ENCODE measurements around the gene RPS26. TPM values are rescaled to one million over a fixed set of nuclear protein-coding genes. Genes with fewer than 3 reads are reported as not detected.

The RPS26 gene
- total RNA-seq (100 to 1,000 TPM in 1 of 5 donors, 10 to 100 TPM in 4; 30.3 to 141 (median 49.9) TPM), total RNA-seq (159 to 620 (median 240) reads per million in 29 experiments)
- total RNA-seq (2013): 2,294 TPM

GRCh38 chr12:56041552-56042429, at the start of gene RPS26:
Gene RPS26, plus strand, starts transcription at chr12:56041918. Its CDS starts 249 bp downstream, at chr12:56042167.
- ChIA-PET POLR2A (no interaction called here), CTCF (interaction anchor here in 1 of 2 donors (1.1 kb wide), 1 partner anchor 180 kb away, joined by 4 read pairs; the partner anchor contains the start of gene RNF41)
- Histone ChIP-seq H3K36me3 (ENCODE audit: control insufficient read depth in 2 of 2, extremely low read depth in 1 of 2, insufficient read depth in 1 of 2, low read length in 1 of 2) (peaks cover 4 to 28% of the 10 kb centered on the region in 2 donors), H3K9me3 (no peaks in the 10 kb centered on the region), H3K4me3 (ENCODE audit: control insufficient read depth in 1 of 2, extremely low read depth in 1 of 2, low read length in 1 of 2) (peak within 1 kb of the TSS; percentile 74 to 89), H3K27ac (ENCODE audit: low read length) (peak within 1 kb of the TSS; percentile 71), H3K4me1 (ENCODE audit: control insufficient read depth in 1 of 2, extremely low read depth in 1 of 2, insufficient read depth in 2 of 2, low read length in 2 of 2) (peaks cover 23 to 33% of the 10 kb centered on the region in 2 experiments), H3K27me3 (replicated peaks in 1 of 2; ENCODE audit: control insufficient read depth in 2 of 2, extremely low read depth in 1 of 2, insufficient read depth in 2 of 2, low read length in 1 of 2) (no peaks in the 10 kb centered on the region)
- peaks cover 23% of the 10 kb centered on the region for H3K36me3 Mint-ChIP-seq
- peak within 1 kb of the TSS; percentile 91 to 99 (median 99) for H3K4me3 Mint-ChIP-seq
- ATAC-seq (replicated peaks in 1 of 4) (peak; percentile 90 to 94 (median 92)), DNase-seq (peak; percentile 80 to 98 (median 92))
- H3K9me3 Mint-ChIP-seq: no peaks in the 10 kb centered on the region
- H3K4me1 Mint-ChIP-seq: peaks cover 32 to 52% (median 40%) of the 10 kb centered on the region in 3 donors
- H3K27me3 Mint-ChIP-seq: no peaks in the 10 kb centered on the region
- 0% methylated on average over 17 of the region's 50 CpGs for WGBS (ENCODE audit: insufficient coverage)
- H3K27ac Mint-ChIP-seq: peak within 1 kb of the TSS; percentile 98 to 99

DNA sequence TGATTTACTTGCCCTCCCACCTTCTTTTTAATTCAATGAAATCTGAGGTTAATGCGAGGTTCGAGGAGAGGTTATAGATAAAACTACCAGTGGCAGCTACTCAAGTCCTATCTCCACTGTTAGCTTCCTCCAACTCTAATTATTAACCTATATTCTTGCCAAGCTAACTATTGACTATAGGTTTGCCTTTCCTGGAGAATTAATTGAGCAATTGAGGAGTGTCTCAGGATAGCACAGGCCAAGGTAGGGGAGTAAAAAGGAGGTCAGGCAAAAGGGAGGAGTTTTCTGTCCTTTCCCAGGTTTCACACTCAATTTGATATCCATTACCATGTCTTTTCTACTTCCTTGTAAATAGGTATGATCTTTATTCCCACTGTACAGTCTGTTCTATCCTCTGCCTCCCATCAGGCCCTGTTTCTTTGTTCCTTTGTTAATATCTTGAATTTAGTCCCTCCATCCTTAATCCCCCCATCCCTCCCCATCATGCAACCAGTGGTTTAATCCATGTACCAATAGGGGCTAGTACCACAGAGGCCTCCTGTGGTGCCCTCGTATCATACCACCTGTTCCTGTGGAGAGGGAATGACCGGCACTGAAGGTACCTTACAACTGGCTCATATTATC, 48.4 kb upstream of the RPS26 start:
- Histone ChIP-seq H3K9me3 (no peaks in the 10 kb centered on the region), H3K4me1 (ENCODE audit: control insufficient read depth in 1 of 2, extremely low read depth in 1 of 2, insufficient read depth in 2 of 2, low read length in 2 of 2) (peaks cover 0 to 16% of the 10 kb centered on the region in 2 experiments), H3K27me3 (replicated peaks in 1 of 2; ENCODE audit: control insufficient read depth in 2 of 2, extremely low read depth in 1 of 2, insufficient read depth in 2 of 2, low read length in 1 of 2) (peaks cover 0 to 17% of the 10 kb centered on the region in 2 experiments), H3K4me3 (ENCODE audit: control insufficient read depth in 1 of 2, extremely low read depth in 1 of 2, low read length in 1 of 2) (no peak overlapping the region), H3K27ac (ENCODE audit: low read length) (no peak overlapping the region), H3K36me3 (ENCODE audit: control insufficient read depth in 2 of 2, extremely low read depth in 1 of 2, insufficient read depth in 1 of 2, low read length in 1 of 2) (peaks cover 16 to 58% of the 10 kb centered on the region in 2 donors)
- Mint-ChIP-seq H3K4me1 (peaks cover 15 to 21% (median 17%) of the 10 kb centered on the region in 3 donors), H3K4me3 (no peak overlapping the region), H3K36me3 (peaks cover 35% of the 10 kb centered on the region), H3K27ac (peak overlapping the region in 1 of 2 donors; percentile 34), H3K9me3 (no peaks in the 10 kb centered on the region), H3K27me3 (peaks cover 0 to 9% of the 10 kb centered on the region in 2 donors)
- CTCF ChIA-PET: interaction anchor here (0.6 to 1.2 kb wide), 6 partner anchors 11 to 44 kb away, joined by 3 to 8 read pairs (median 4); partner anchors contain the start of gene RAB5B (in 1 of the 2)
- POLR2A ChIA-PET: no interaction called here
- WGBS (ENCODE audit: insufficient coverage): no CpG with 5 or more reads among the region's 4 CpGs
- ATAC-seq (replicated peaks in 1 of 4) (no peak), DNase-seq (no peak)

GRCh38 chr12:55995366-55995765, 46.4 kb upstream of the RPS26 start:
- peaks cover 0 to 22% of the 10 kb centered on the region in 2 experiments for H3K27me3 ChIP-seq (replicated peaks in 1 of 2; ENCODE audit: control insufficient read depth in 2 of 2, extremely low read depth in 1 of 2, insufficient read depth in 2 of 2, low read length in 1 of 2)
- WGBS (ENCODE audit: insufficient coverage): 97% methylated on average over 5 of the region's 8 CpGs
- no peaks in the 10 kb centered on the region for H3K9me3 ChIP-seq
- Mint-ChIP-seq H3K4me1 (peaks cover 21 to 24% (median 22%) of the 10 kb centered on the region in 3 donors), H3K36me3 (peaks cover 27% of the 10 kb centered on the region), H3K9me3 (no peaks in the 10 kb centered on the region), H3K27me3 (peaks cover 0 to 9% of the 10 kb centered on the region in 2 donors), H3K27ac (no peak overlapping the region), H3K4me3 (no peak overlapping the region)
- peaks cover 16 to 40% of the 10 kb centered on the region in 2 donors for H3K36me3 ChIP-seq (ENCODE audit: control insufficient read depth in 2 of 2, extremely low read depth in 1 of 2, insufficient read depth in 1 of 2, low read length in 1 of 2)
- H3K4me3 ChIP-seq (ENCODE audit: control insufficient read depth in 1 of 2, extremely low read depth in 1 of 2, low read length in 1 of 2): no peak overlapping the region
- ChIA-PET CTCF (interaction anchor here (0.5 to 2.5 kb wide), 20 partner anchors 10 to 352 kb away, joined by 3 to 26 read pairs (median 6); partner anchors contain the start of genes DNAJC14 (in 1 of the 2), PA2G4 (in 1 of the 2) and RAB5B (in 1 of the 2)), POLR2A (interaction anchor here (0.5 to 0.6 kb wide), 2 partner anchors 13 to 23 kb away, joined by 3 to 6 read pairs; no protein-coding TSS in a partner anchor)
- DNase-seq (no peak), ATAC-seq (replicated peaks in 1 of 4) (no peak)
- H3K4me1 ChIP-seq (ENCODE audit: control insufficient read depth in 1 of 2, extremely low read depth in 1 of 2, insufficient read depth in 2 of 2, low read length in 2 of 2): peaks cover 0 to 16% of the 10 kb centered on the region in 2 experiments
- H3K27ac ChIP-seq (ENCODE audit: low read length): no peak overlapping the region

DNA sequence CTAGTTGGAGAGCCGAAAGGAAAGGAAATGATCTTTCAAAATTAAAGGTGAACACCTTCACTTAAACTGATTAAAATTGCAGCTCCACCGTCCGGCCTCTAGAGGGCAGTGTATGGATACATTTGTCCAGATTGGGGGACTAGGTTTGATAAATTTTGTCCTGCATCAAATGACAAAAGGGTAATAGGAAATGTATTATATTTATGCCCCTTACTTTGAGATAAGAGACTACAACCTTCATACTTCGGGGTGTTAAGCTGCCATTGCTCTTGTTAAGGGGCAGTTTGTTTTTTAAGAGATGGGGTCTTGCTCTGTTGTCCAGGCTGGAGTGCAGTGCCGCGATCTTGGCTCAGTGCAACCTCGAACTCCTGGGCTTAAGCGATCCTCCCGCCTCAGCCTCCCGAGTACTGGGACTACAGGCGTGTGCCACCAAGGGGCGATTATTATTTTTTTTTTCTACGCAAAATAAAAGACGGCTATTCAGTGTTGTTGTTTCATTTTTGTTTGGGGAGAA, 45.5 kb upstream of the RPS26 start:
- peak; percentile 32 to 87 (median 56) for DNase-seq
- H3K9me3 Mint-ChIP-seq: no peaks in the 10 kb centered on the region
- ATAC-seq (replicated peaks in 1 of 4): peak; percentile 69 to 76 (median 74)
- H3K4me3 Mint-ChIP-seq: peak overlapping the region; percentile 46 to 66 (median 47)
- H3K4me1 Mint-ChIP-seq: peaks cover 21 to 24% (median 22%) of the 10 kb centered on the region in 3 donors
- Histone ChIP-seq H3K27ac (ENCODE audit: low read length) (no peak overlapping the region), H3K4me1 (ENCODE audit: control insufficient read depth in 1 of 2, extremely low read depth in 1 of 2, insufficient read depth in 2 of 2, low read length in 2 of 2) (peaks cover 0 to 16% of the 10 kb centered on the region in 2 experiments), H3K9me3 (no peaks in the 10 kb centered on the region), H3K36me3 (ENCODE audit: control insufficient read depth in 2 of 2, extremely low read depth in 1 of 2, insufficient read depth in 1 of 2, low read length in 1 of 2) (peaks cover 10 to 31% of the 10 kb centered on the region in 2 donors), H3K4me3 (ENCODE audit: control insufficient read depth in 1 of 2, extremely low read depth in 1 of 2, low read length in 1 of 2) (no peak overlapping the region), H3K27me3 (replicated peaks in 1 of 2; ENCODE audit: control insufficient read depth in 2 of 2, extremely low read depth in 1 of 2, insufficient read depth in 2 of 2, low read length in 1 of 2) (peaks cover 0 to 22% of the 10 kb centered on the region in 2 experiments)
- peak overlapping the region in 1 of 2 donors; percentile 34 for H3K27ac Mint-ChIP-seq
- peaks cover 0 to 9% of the 10 kb centered on the region in 2 donors for H3K27me3 Mint-ChIP-seq
- CTCF ChIA-PET: interaction anchor here (0.5 to 2.5 kb wide), 33 partner anchors 11 to 492 kb away, joined by 3 to 26 read pairs (median 5); partner anchors contain the start of genes ORMDL2 (in 1 of the 2), PA2G4 (in 1 of the 2), RAB5B (in 1 of the 2) and SARNP (in 1 of the 2)
- POLR2A ChIA-PET: interaction anchor here (0.5 to 0.7 kb wide), 5 partner anchors 24 to 111 kb away, joined by 3 to 6 read pairs (median 5); no protein-coding TSS in a partner anchor
- 60% methylated on average over 9 of the region's 14 CpGs for WGBS (ENCODE audit: insufficient coverage)
- H3K36me3 Mint-ChIP-seq: peaks cover 18% of the 10 kb centered on the region

- H3K27me3 Mint-ChIP-seq: peaks cover 0 to 9% of the 10 kb centered on the region in 2 donors
- peak; percentile 25 to 60 (median 36) for ATAC-seq (replicated peaks in 1 of 4)
- H3K9me3 ChIP-seq: no peaks in the 10 kb centered on the region
- H3K4me3 ChIP-seq (ENCODE audit: control insufficient read depth in 1 of 2, extremely low read depth in 1 of 2, low read length in 1 of 2): peak within 1 kb of the TSS in 1 of 2 donors; percentile 49
- peaks cover 6 to 25% of the 10 kb centered on the region in 2 donors for H3K36me3 ChIP-seq (ENCODE audit: control insufficient read depth in 2 of 2, extremely low read depth in 1 of 2, insufficient read depth in 1 of 2, low read length in 1 of 2)
- H3K27ac Mint-ChIP-seq: peak within 1 kb of the TSS; percentile 23 to 34
- peaks cover 21 to 24% (median 22%) of the 10 kb centered on the region in 3 donors for H3K4me1 Mint-ChIP-seq
- ChIA-PET POLR2A (no interaction called here), CTCF (interaction anchor here (0.5 to 2.5 kb wide), 19 partner anchors 10 to 381 kb away, joined by 3 to 26 read pairs (median 5); partner anchors contain the start of gene RAB5B (in 1 of the 2))
- H3K36me3 Mint-ChIP-seq: peaks cover 12% of the 10 kb centered on the region
- peaks cover 0 to 22% of the 10 kb centered on the region in 2 experiments for H3K27me3 ChIP-seq (replicated peaks in 1 of 2; ENCODE audit: control insufficient read depth in 2 of 2, extremely low read depth in 1 of 2, insufficient read depth in 2 of 2, low read length in 1 of 2)
- H3K9me3 Mint-ChIP-seq: no peaks in the 10 kb centered on the region
- peak in 16 of 35 experiments; percentile 7 to 63 (median 26) for DNase-seq
- no peak within 1 kb of the TSS for H3K27ac ChIP-seq (ENCODE audit: low read length)
- peak within 1 kb of the TSS; percentile 46 to 66 (median 56) for H3K4me3 Mint-ChIP-seq
- 14% methylated on average over 20 of the region's 27 CpGs for WGBS (ENCODE audit: insufficient coverage)
- H3K4me1 ChIP-seq (ENCODE audit: control insufficient read depth in 1 of 2, extremely low read depth in 1 of 2, insufficient read depth in 2 of 2, low read length in 2 of 2): peaks cover 0 to 16% of the 10 kb centered on the region in 2 experiments
Measured at GRCh38 chr12:55996715-55997534, 44.8 kb upstream of the RPS26 start, which contains the start of gene SUOX. Gene SUOX, plus strand, starts transcription at chr12:55997276. Its CDS starts 4,946 bp downstream, at chr12:56002222.

Measured in T-cell (primary cell).